Left lung (tissue), 10 donors: ENCODE results near the gene HEATR1. TPM values are rescaled to one million over a fixed set of nuclear protein-coding genes. Genes with fewer than 3 reads are reported as not detected.

Experiments
- ATAC-seq: fragments of 200-7000 bp; cut with Tn5 transposase; one replicate; pipeline ENCODE4 v1.9.1; 2020; ENCODE audit warnings: moderate library complexity
- DNase-seq, 4 donors: peaks; one replicate each; pipeline ENCODE4 v3.0.0-alpha.2; 2013 to 2020
- H3K27ac ChIP-seq, 2 donors: fragments of 200-600 bp; sonication (generic) in 1 of 2; one replicate each; pipeline versions ENCODE4 v1.5.0 to v1.8.0; 2020 to 2021
- H3K27me3 ChIP-seq, 2 donors: fragments of 200-600 bp; sonication (generic) in 1 of 2; one replicate each; pipeline versions ENCODE4 v1.5.0 to v1.8.0; 2020 to 2021
- H3K36me3 ChIP-seq, 2 donors: fragments of 200-600 bp; sonication (generic) in 1 of 2; one replicate each; pipeline versions ENCODE4 v1.5.0 to v1.8.0; 2020 to 2021
- H3K4me1 ChIP-seq, 2 donors: fragments of 200-600 bp; one replicate each; pipeline ENCODE4 v1.8.0; 2021
- H3K4me3 ChIP-seq, 2 donors: fragments of 200-600 bp; sonication (generic) in 1 of 2; one replicate each; pipeline versions ENCODE4 v1.5.0 to v1.8.0; 2020 to 2021; ENCODE audit warnings: mild to moderate bottlenecking in 1 of 2
- H3K9me3 ChIP-seq, 2 donors: fragments of 200-600 bp; sonication (generic) in 1 of 2; one replicate each; pipeline versions ENCODE4 v1.5.0 to v1.8.0; 2020 to 2021
- intact Hi-C, 2 donors: fragments of 100-400 bp; cut with DNase I; formaldehyde crosslinking; loops; one replicate each; pipeline versions ENCODE4 v1.11.2 to v1.14.2; 2022
- polyA plus RNA-seq, 6 donors: library from polyadenylated mRNA; unstranded; fragments of 120-200 nt; gene quantifications; one replicate each; pipeline ENCODE4 v1.2.1, GENCODE V29; 2013; ENCODE audit not compliant: insufficient read length in 6 of 6
- total RNA-seq, 2 donors: library from RNA; stranded (reverse); fragmentation: NEBNext Ultra II Directional; extraction: Animal tissue kit (Norgen Biotek cat#: 25700); gene quantifications; one replicate each; pipeline ENCODE4 v1.2.1, GENCODE V29; 2021
- TF ChIP-seq, protein P1 (sequence below), 2 donors: fragments of 200-600 bp; sonication (generic) in 1 of 2; IDR thresholded peaks; one replicate each; pipeline versions ENCODE4 v1.5.0 to v1.8.0; 2021; ENCODE audit warnings: antibody characterized with exemption in 2 of 2
- donor health status: DM: no; HTN: yes; CAD: no.
- donor health status: DM: no; HTN: no; CAD: no.

Gene HEATR1
- total and polyA plus RNA-seq, 8 donors: 21.1 to 36.2 (median 32.5) TPM

DNA sequence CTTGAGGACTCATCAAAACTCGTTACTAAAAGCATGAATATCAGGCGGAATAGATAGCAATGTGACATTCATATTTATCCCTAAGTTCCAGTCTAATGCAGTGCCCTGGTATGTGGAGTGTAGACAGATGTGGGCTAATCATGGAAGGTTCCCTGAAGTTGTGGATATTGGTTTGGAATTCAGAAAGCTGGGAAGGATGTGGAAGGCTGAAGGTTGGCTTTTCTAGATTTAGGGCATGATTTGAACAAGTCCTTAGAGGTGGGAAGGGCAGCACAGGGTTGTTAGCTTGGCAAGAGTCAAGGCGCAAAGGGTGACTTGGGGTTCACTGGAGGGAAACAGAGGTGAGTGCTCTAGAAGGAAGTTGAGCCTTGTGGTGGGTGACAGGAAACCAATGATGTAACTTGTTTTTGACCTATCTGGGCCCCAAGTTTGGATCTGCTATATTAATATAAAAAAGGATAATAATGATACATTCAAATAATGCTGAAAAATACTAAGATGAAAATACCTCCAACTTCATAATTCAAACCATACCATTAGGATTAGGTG lies 58.6 kb downstream of the HEATR1 start:
- DNase-seq: no peak

DNA sequence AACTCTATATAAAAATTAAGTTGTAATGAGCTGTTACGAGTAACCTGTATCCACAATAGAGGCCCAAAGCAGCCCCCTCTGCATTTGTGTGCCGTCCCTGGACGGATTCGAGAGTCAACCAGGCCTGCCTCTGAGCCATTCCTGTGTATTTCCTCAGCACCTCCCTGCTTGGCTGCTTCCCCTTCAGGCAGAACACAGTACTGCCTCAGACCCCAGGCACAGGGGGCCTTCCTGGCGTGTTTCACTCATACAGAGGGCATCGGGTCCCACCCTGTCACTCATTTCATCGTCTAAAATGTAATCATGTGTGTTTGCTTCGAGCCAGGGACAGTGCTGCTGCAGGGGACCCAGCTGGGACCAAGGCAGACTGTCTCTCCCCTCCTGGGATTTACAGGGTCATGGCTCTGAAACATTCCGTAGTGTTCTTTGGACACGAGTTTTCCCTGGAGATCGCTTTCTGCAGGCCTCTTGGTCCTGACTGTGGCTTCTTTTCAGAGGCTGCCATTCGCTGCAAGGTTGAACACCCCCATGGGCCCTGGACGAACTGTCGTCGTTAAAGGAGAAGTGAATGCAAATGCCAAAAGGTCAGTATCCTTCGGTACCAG lies 61.1 kb downstream of the HEATR1 start:
- Histone ChIP-seq H3K9me3 (no peaks in the 10 kb centered on the region), H3K4me1 (no peaks in the 10 kb centered on the region), H3K27ac (no peak overlapping the region), H3K27me3 (no peaks in the 10 kb centered on the region), H3K36me3 (peaks cover 0 to 97% of the 10 kb centered on the region in 2 donors), H3K4me3 (no peak overlapping the region)
- ATAC-seq: no peak
- TF ChIP-seq, protein P1, sequence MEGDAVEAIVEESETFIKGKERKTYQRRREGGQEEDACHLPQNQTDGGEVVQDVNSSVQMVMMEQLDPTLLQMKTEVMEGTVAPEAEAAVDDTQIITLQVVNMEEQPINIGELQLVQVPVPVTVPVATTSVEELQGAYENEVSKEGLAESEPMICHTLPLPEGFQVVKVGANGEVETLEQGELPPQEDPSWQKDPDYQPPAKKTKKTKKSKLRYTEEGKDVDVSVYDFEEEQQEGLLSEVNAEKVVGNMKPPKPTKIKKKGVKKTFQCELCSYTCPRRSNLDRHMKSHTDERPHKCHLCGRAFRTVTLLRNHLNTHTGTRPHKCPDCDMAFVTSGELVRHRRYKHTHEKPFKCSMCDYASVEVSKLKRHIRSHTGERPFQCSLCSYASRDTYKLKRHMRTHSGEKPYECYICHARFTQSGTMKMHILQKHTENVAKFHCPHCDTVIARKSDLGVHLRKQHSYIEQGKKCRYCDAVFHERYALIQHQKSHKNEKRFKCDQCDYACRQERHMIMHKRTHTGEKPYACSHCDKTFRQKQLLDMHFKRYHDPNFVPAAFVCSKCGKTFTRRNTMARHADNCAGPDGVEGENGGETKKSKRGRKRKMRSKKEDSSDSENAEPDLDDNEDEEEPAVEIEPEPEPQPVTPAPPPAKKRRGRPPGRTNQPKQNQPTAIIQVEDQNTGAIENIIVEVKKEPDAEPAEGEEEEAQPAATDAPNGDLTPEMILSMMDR (IDR thresholded peaks at IDR 0.05): no peak
- no peak for DNase-seq
- intact Hi-C loops: no loop called here

More for the DNA sequence above, 58.6 kb downstream of the HEATR1 start:
- Histone ChIP-seq H3K27ac (no peak overlapping the region), H3K9me3 (no peaks in the 10 kb centered on the region), H3K4me3 (no peak overlapping the region), H3K27me3 (no peaks in the 10 kb centered on the region), H3K4me1 (no peaks in the 10 kb centered on the region), H3K36me3 (peaks cover 0 to 99% of the 10 kb centered on the region in 2 donors)
- TF ChIP-seq, protein P1 (IDR thresholded peaks at IDR 0.05): no peak
- ATAC-seq: no peak
- intact Hi-C loops: no loop called here

DNA sequence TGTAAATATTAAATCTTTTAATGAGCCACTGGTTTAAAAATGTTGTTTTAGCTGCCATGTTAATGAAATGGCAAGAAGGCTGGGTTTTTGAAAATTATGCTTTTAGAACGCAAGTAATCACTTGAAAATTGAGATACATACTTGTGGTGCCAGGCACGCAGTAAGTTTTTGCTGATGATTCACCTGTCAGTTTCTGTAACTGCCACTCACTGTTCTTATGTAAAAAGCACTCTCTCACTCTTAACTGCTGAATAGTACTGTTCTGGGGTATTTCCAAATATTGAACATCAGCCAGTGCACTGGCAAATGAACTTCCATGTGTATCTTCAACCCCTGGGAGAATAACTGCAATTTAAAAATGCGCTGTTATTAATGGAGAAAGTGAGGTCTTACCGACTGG lies 62.6 kb downstream of the HEATR1 start:
- Histone ChIP-seq H3K27ac (no peak overlapping the region), H3K9me3 (no peaks in the 10 kb centered on the region), H3K36me3 (peaks cover 0 to 91% of the 10 kb centered on the region in 2 donors), H3K27me3 (no peaks in the 10 kb centered on the region), H3K4me1 (no peaks in the 10 kb centered on the region), H3K4me3 (no peak overlapping the region)
- DNase-seq (no peak), ATAC-seq (no peak)
- intact Hi-C loops: no loop called here
- TF ChIP-seq, protein P1 (IDR thresholded peaks at IDR 0.05): no peak

DNA sequence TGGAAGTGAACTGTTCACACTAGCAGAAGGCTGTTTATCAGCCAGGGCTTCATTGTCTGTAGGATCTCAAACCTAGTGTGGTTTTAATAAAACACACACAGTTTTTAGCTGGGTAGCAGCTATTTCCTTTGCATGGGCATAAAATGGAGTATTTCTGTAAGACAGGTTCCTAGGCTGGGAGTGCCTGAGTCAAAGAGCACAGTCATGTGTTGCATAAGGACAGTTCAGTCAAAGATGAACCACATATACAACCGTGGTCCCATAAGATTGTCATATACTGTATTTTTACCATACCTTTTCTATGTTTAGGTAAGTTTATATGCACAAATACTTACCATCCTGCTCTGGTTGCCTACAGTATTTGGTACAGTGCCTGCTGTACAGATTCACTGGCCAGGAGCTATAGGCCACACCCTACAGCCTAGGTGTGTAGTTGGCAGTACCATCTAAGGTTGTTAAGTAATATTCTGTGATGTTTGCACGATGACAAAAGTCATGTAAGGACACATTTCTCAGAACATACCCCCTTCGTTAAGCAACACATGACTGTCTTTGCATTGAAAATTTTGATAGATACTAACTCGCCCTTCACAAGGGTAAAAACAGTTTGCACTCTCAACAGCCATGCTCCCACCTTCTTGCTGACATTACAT lies 63.4 kb downstream of the HEATR1 start:
- peaks cover 0 to 91% of the 10 kb centered on the region in 2 donors for H3K36me3 ChIP-seq
- no peaks in the 10 kb centered on the region for H3K4me1 ChIP-seq
- ATAC-seq (no peak), DNase-seq (no peak)
- H3K27ac ChIP-seq: no peak overlapping the region
- intact Hi-C loops: no loop called here
- TF ChIP-seq, protein P1 (IDR thresholded peaks at IDR 0.05): no peak
- no peaks in the 10 kb centered on the region for H3K9me3 ChIP-seq
- H3K27me3 ChIP-seq: no peaks in the 10 kb centered on the region
- H3K4me3 ChIP-seq: no peak overlapping the region

DNA sequence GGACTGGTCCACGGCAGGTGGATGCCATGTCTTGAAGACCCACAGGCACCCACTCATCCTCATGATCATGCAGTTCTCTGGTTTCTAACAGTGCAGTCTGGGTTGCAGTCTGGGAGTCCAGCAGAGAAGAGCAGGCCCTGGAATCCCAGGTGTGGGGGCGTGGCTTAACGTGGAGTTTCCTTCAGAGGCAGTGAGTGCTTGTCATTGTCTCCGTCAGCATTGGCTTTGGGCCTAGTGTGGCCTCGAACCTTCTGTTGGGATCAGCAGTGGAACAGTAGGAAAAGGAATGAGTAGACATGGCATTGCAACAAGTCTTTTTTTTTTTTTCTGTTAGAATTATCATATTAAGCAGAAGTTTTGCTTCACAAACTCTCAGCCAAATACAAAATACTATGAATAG lies 67.8 kb downstream of the HEATR1 start:
- DNase-seq (no peak), ATAC-seq (no peak)
- peaks cover 0 to 67% of the 10 kb centered on the region in 2 donors for H3K36me3 ChIP-seq
- no peaks in the 10 kb centered on the region for H3K27me3 ChIP-seq
- no peak overlapping the region for H3K27ac ChIP-seq
- no peak overlapping the region for H3K4me3 ChIP-seq
- H3K4me1 ChIP-seq: peaks cover 0 to 11% of the 10 kb centered on the region in 2 donors
- no peaks in the 10 kb centered on the region for H3K9me3 ChIP-seq
- TF ChIP-seq, protein P1 (IDR thresholded peaks at IDR 0.05): no peak
- intact Hi-C loops: no loop called here
